Neural cell (in vitro differentiated cells): ENCODE measurements around the gene CDK4. TPM values are rescaled to one million over a fixed set of nuclear protein-coding genes. Genes with fewer than 3 reads are reported as not detected.

ENCODE experiments used
- H2AFZ ChIP-seq: fragments of 200-600, 300-800 bp; sonication (generic), shearing (Covaris generic); 2 replicates; pipeline ENCODE4 v1.6.0; 2014; ENCODE audit warnings: low read depth, mild to moderate bottlenecking, antibody characterized with exemption, low read length, moderate library complexity
- H3F3A ChIP-seq: fragments of 200-600 bp; shearing (Covaris generic); 2 replicates; pipeline ENCODE4 v1.6.1; 2016; ENCODE audit warnings: mild to moderate bottlenecking, moderate library complexity, mixed read lengths, antibody characterized with exemption, low read length; ENCODE audit not compliant: insufficient read depth, poor library complexity, severe bottlenecking
- H3K27ac ChIP-seq: fragments of 200-600, 300-800 bp; sonication (generic), shearing (Covaris generic); 2 replicates; pipeline ENCODE4 v1.5.1; 2014; ENCODE audit warnings: mild to moderate bottlenecking, low read length, moderate library complexity
- H3K27me3 ChIP-seq: fragments of 300-800, 200-600 bp; sonication (generic), shearing (Covaris generic); 2 replicates; pipeline ENCODE4 v1.6.0; 2014; ENCODE audit warnings: mild to moderate bottlenecking, low read depth, low read length, moderate library complexity; ENCODE audit not compliant: insufficient read depth
- H3K36me3 ChIP-seq: fragments of 300-800, 200-600 bp; sonication (generic), shearing (Covaris generic); 2 replicates; pipeline ENCODE4 v1.5.1; 2014; ENCODE audit warnings: mild to moderate bottlenecking, antibody characterized with exemption, low read length, moderate library complexity; ENCODE audit not compliant: insufficient read depth
- H3K4me2 ChIP-seq: fragments of 300-800, 200-600 bp; sonication (generic), shearing (Covaris generic); 2 replicates; pipeline ENCODE4 v1.6.0; 2014; ENCODE audit warnings: mild to moderate bottlenecking, low read length
- H3K4me3 ChIP-seq: fragments of 300-800, 200-600 bp; sonication (generic), shearing (Covaris generic); 2 replicates; pipeline ENCODE4 v1.5.1; 2014; ENCODE audit warnings: mild to moderate bottlenecking, low read length, moderate library complexity
- H3K79me2 ChIP-seq: fragments of 200-600 bp; shearing (Covaris generic); replicated peaks from 2 replicates; pipeline ENCODE4 v1.6.0; 2014; ENCODE audit warnings: mild to moderate bottlenecking, low read length, moderate library complexity; ENCODE audit not compliant: insufficient read depth
- H3K9ac ChIP-seq: fragments of 300-800, 200-600 bp; sonication (generic), shearing (Covaris generic); 2 replicates; pipeline ENCODE4 v1.6.1; 2016; ENCODE audit warnings: mild to moderate bottlenecking, low read length, mixed read lengths
- H3K9me2 ChIP-seq: fragments of 200-600 bp; shearing (Covaris generic); 2 replicates; pipeline ENCODE4 v1.6.1; 2016; ENCODE audit warnings: mild to moderate bottlenecking, low read length, mixed read lengths; ENCODE audit not compliant: insufficient read depth
- H3K9me3 ChIP-seq: fragments of 200-600, 300-800 bp; sonication (generic), shearing (Covaris generic); 2 replicates; pipeline ENCODE4 v1.6.1; 2016; ENCODE audit warnings: mild to moderate bottlenecking, mixed run types, low read length, moderate library complexity, mixed read lengths
- H4K20me1 ChIP-seq: fragments of 200-600 bp; shearing (Covaris generic); 2 replicates; pipeline ENCODE4 v1.6.1; 2016; ENCODE audit warnings: mild to moderate bottlenecking, mixed run types; ENCODE audit not compliant: insufficient read depth
- EP300 ChIP-seq: fragments of 450-650 bp; conservative IDR thresholded peaks from 2 replicates; pipeline ENCODE4 v1.6.1; 2014; ENCODE audit warnings: antibody characterized with exemption, mild to moderate bottlenecking, moderate library complexity; ENCODE audit not compliant: poor library complexity, severe bottlenecking
- EZH2 ChIP-seq: fragments of 200-600, 300-800 bp; shearing (Covaris generic), sonication (generic); IDR thresholded peaks from 2 replicates; pipeline ENCODE4 v1.6.1; 2014; ENCODE audit warnings: antibody characterized with exemption, low read length, borderline replicate concordance, mild to moderate bottlenecking; ENCODE audit not compliant: insufficient read depth, poor library complexity, severe bottlenecking
- MXI1 ChIP-seq: fragments of 450-650 bp; conservative IDR thresholded peaks from 2 replicates; pipeline ENCODE4 v1.6.1; 2014; ENCODE audit warnings: antibody characterized with exemption, mild to moderate bottlenecking; ENCODE audit not compliant: poor library complexity, severe bottlenecking
- POLR2AphosphoS5 ChIP-seq: IDR thresholded peaks from 2 replicates; pipeline ENCODE4 v1.6.1; 2012
- RAD21 ChIP-seq: fragments of 450-650 bp; conservative IDR thresholded peaks from 2 replicates; pipeline ENCODE4 v1.6.1; 2014; ENCODE audit warnings: antibody characterized with exemption, mild to moderate bottlenecking, moderate library complexity
- SMC3 ChIP-seq: fragments of 450-650 bp; conservative IDR thresholded peaks from 2 replicates; pipeline ENCODE4 v1.6.1; 2014; ENCODE audit warnings: antibody characterized with exemption, mild to moderate bottlenecking, moderate library complexity; ENCODE audit not compliant: poor library complexity
- TAF1 ChIP-seq: IDR thresholded peaks from 2 replicates; pipeline ENCODE4 v1.6.1; 2012; ENCODE audit warnings: low read depth
- polyA plus RNA-seq: library from polyadenylated mRNA; depleted of rRNA; stranded (reverse); fragments of >200 nt; gene quantifications from 2 replicates; pipeline ENCODE4 v1.2.3, GENCODE V29; 2014
- TF ChIP-seq, protein P1 (sequence below): fragments of 450-650 bp; IDR thresholded peaks from 2 replicates; pipeline ENCODE4 v1.5.1; 2014; ENCODE audit warnings: antibody characterized with exemption, mild to moderate bottlenecking, moderate library complexity; ENCODE audit not compliant: poor library complexity, severe bottlenecking
- TF ChIP-seq, protein P2 (sequence below): IDR thresholded peaks from 2 replicates; pipeline ENCODE4 v1.6.1; 2012; ENCODE audit warnings: borderline replicate concordance

The CDK4 gene
- polyA plus RNA-seq, 1 donor from 2014 or later: 104 TPM

DNA sequence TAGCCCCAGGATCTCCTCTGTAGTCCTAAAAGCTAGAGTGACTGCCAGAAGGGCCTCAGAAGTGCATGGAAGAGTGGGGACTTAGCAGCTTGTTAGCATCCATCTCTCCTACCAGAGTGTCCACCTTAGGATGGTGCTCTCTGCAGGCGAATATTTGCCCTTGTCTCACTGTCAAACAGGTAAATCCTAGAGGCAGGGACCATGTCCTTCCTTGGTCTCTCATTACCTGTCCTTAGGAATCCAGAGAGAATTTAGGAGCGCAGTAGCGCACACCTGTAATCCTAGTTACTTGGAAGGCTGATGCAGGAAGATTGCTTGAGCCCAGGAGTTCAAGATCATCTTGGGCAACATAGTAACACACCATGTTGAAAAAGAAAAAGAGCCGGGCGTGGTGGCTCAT lies 35.0 kb downstream of the CDK4 start:
- Histone ChIP-seq H3K27me3 (no peaks in the 10 kb centered on the region), H3K9me3 (no peaks in the 10 kb centered on the region), H3K4me3 (no peak overlapping the region), H3K4me2 (no peak overlapping the region), H3K9ac (no peak overlapping the region), H3K9me2 (no peaks in the 10 kb centered on the region), H3K36me3 (no peaks in the 10 kb centered on the region), H3K79me2 (no peaks in the 10 kb centered on the region), H3F3A (no peaks in the 10 kb centered on the region), H4K20me1 (no peaks in the 10 kb centered on the region), H3K27ac (no peak overlapping the region), H2AFZ (no peak overlapping the region)
- TF ChIP-seq EZH2 (no peak), RAD21 (no peak), SMC3 (no peak), POLR2AphosphoS5 (no peak), TAF1 (no peak), MXI1 (no peak), EP300 (no peak)
- TF ChIP-seq, protein P1, sequence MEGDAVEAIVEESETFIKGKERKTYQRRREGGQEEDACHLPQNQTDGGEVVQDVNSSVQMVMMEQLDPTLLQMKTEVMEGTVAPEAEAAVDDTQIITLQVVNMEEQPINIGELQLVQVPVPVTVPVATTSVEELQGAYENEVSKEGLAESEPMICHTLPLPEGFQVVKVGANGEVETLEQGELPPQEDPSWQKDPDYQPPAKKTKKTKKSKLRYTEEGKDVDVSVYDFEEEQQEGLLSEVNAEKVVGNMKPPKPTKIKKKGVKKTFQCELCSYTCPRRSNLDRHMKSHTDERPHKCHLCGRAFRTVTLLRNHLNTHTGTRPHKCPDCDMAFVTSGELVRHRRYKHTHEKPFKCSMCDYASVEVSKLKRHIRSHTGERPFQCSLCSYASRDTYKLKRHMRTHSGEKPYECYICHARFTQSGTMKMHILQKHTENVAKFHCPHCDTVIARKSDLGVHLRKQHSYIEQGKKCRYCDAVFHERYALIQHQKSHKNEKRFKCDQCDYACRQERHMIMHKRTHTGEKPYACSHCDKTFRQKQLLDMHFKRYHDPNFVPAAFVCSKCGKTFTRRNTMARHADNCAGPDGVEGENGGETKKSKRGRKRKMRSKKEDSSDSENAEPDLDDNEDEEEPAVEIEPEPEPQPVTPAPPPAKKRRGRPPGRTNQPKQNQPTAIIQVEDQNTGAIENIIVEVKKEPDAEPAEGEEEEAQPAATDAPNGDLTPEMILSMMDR: no peak
- TF ChIP-seq, protein P2, sequence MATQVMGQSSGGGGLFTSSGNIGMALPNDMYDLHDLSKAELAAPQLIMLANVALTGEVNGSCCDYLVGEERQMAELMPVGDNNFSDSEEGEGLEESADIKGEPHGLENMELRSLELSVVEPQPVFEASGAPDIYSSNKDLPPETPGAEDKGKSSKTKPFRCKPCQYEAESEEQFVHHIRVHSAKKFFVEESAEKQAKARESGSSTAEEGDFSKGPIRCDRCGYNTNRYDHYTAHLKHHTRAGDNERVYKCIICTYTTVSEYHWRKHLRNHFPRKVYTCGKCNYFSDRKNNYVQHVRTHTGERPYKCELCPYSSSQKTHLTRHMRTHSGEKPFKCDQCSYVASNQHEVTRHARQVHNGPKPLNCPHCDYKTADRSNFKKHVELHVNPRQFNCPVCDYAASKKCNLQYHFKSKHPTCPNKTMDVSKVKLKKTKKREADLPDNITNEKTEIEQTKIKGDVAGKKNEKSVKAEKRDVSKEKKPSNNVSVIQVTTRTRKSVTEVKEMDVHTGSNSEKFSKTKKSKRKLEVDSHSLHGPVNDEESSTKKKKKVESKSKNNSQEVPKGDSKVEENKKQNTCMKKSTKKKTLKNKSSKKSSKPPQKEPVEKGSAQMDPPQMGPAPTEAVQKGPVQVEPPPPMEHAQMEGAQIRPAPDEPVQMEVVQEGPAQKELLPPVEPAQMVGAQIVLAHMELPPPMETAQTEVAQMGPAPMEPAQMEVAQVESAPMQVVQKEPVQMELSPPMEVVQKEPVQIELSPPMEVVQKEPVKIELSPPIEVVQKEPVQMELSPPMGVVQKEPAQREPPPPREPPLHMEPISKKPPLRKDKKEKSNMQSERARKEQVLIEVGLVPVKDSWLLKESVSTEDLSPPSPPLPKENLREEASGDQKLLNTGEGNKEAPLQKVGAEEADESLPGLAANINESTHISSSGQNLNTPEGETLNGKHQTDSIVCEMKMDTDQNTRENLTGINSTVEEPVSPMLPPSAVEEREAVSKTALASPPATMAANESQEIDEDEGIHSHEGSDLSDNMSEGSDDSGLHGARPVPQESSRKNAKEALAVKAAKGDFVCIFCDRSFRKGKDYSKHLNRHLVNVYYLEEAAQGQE: no peak

DNA sequence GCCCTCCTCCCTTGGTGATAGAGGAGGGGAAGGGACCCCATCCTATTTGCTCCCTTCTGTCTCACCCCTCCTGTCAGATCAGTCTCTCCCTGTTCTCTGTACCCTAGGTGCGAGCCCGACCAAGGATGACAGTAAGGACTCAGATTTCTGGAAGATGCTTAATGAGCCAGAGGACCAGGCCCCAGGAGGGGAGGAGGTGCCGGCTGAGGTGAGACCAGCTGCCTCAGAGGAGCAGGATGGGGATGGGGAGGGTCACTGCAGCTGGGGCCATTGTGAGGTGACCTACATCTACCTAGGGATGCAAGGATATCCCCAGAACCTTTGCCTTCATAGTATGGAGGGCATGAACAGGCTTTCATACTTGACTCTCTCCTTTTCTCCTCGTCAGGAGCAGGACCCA lies 35.8 kb downstream of the CDK4 start:
- no peak for TF ChIP-seq EP300
- TF ChIP-seq EZH2: no peak
- TF ChIP-seq SMC3: no peak
- no peak for TF ChIP-seq MXI1
- TF ChIP-seq, protein P2: no peak
- no peak for TF ChIP-seq RAD21
- TF ChIP-seq, protein P1: no peak
- TF ChIP-seq POLR2AphosphoS5: no peak
- no peak for TF ChIP-seq TAF1
- Histone ChIP-seq H3K9me2 (no peaks in the 10 kb centered on the region), H3K9me3 (no peaks in the 10 kb centered on the region), H3K27me3 (no peaks in the 10 kb centered on the region), H3K79me2 (no peaks in the 10 kb centered on the region), H3K4me3 (no peak overlapping the region), H3K9ac (no peak overlapping the region), H4K20me1 (no peaks in the 10 kb centered on the region), H3K4me2 (no peak overlapping the region), H3K27ac (no peak overlapping the region), H2AFZ (no peak overlapping the region), H3K36me3 (peaks cover 3% of the 10 kb centered on the region), H3F3A (no peaks in the 10 kb centered on the region)
